MM.1S (cell line): ENCODE data around the gene UBE2E2.

Experiments
- DNase-seq: peaks from one replicate; pipeline ENCODE4 v3.0.0-alpha.2; 2015
- H2AFZ ChIP-seq: fragments of 300-600 bp; sonication (generic); 2 replicates; pipeline ENCODE4 v1.6.0; 2016; ENCODE audit warnings: antibody characterized with exemption, low read length
- H3F3A ChIP-seq: fragments of 300-600 bp; sonication (generic); 2 replicates; pipeline ENCODE4 v1.6.1; 2016; ENCODE audit warnings: mild to moderate bottlenecking, antibody characterized with exemption, low read length, moderate library complexity, mixed read lengths; ENCODE audit not compliant: insufficient read depth
- H3K27ac ChIP-seq: fragments of 300-600 bp; sonication (generic); 2 replicates; pipeline ENCODE4 v1.5.1; 2016; ENCODE audit warnings: mild to moderate bottlenecking, low read length
- H3K27me3 ChIP-seq: fragments of 300-600 bp; sonication (generic); replicated peaks from 2 replicates; pipeline ENCODE4 v1.6.0; 2016; ENCODE audit warnings: low read length; ENCODE audit not compliant: insufficient read depth
- H3K36me3 ChIP-seq: fragments of 300-600 bp; sonication (generic); replicated peaks from 2 replicates; pipeline ENCODE4 v1.6.1; 2016; ENCODE audit warnings: mild to moderate bottlenecking, low read length, mixed read lengths; ENCODE audit not compliant: insufficient read depth
- H3K4me1 ChIP-seq: fragments of 300-600 bp; sonication (generic); 2 replicates; pipeline ENCODE4 v1.6.1; 2016; ENCODE audit warnings: low read length, mixed read lengths
- H3K4me2 ChIP-seq: fragments of 300-600 bp; sonication (generic); 2 replicates; pipeline ENCODE4 v1.6.0; 2016; ENCODE audit warnings: low read depth, low read length
- H3K4me3 ChIP-seq: fragments of 300-600 bp; sonication (generic); 2 replicates; pipeline ENCODE4 v1.5.1; 2016; ENCODE audit warnings: low read length, mixed read lengths
- H3K79me2 ChIP-seq: fragments of 300-600 bp; sonication (generic); 2 replicates; pipeline ENCODE4 v1.6.1; 2016; ENCODE audit warnings: mixed run types, low read length, mixed read lengths
- H3K9ac ChIP-seq: fragments of 300-600 bp; sonication (generic); 2 replicates; pipeline ENCODE4 v1.6.1; 2016; ENCODE audit warnings: low read length, mixed read lengths
- H3K9me2 ChIP-seq: fragments of 300-600 bp; sonication (generic); replicated peaks from 2 replicates; pipeline ENCODE4 v1.6.1; 2016; ENCODE audit warnings: mild to moderate bottlenecking, low read length, mixed read lengths; ENCODE audit not compliant: insufficient read depth
- H3K9me3 ChIP-seq: fragments of 300-600 bp; sonication (generic); replicated peaks from 2 replicates; pipeline ENCODE4 v1.6.1; 2016; ENCODE audit warnings: mild to moderate bottlenecking, low read length, mixed read lengths; ENCODE audit not compliant: insufficient read depth
- H4K20me1 ChIP-seq: fragments of 300-600 bp; sonication (generic); 2 replicates; pipeline ENCODE4 v1.6.1; 2016; ENCODE audit warnings: mild to moderate bottlenecking, low read length, moderate library complexity, mixed read lengths; ENCODE audit not compliant: insufficient read depth
- EZH2 ChIP-seq: fragments of 300-600 bp; sonication (generic); optimal IDR thresholded peaks from 2 replicates; pipeline ENCODE3; 2017; ENCODE audit warnings: low read depth, mild to moderate bottlenecking, antibody characterized with exemption, low read length, mixed read lengths
- EZH2phosphoT487 ChIP-seq: fragments of 300-600 bp; sonication (generic); IDR thresholded peaks from 2 replicates; pipeline ENCODE4 v1.6.1; 2018; ENCODE audit warnings: antibody characterized with exemption, low read length
- TF ChIP-seq, protein P1 (sequence below): fragments of 300-600 bp; sonication (generic); IDR thresholded peaks from 2 replicates; pipeline ENCODE4 v1.5.1; 2016; ENCODE audit warnings: antibody characterized with exemption, low read length, mixed read lengths

Gene UBE2E2

DNA sequence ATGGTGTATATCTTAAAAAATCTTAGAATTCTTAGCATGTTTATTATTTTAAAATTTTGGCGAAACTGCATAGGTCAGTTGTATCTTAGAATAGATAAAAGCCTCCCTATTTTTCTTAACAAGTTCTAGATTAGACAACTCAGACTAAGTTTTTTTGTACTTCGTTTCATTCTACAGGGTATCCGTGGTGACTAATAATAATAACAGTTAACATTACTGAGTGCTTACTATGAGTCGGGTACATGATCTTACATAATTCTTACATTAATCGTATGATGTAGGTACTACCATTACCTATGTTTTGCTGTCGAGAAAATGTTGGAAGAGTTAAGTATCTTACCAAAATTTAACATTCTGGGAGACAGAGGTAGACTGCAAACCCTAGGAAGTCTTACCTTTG, 60.7 kb downstream of the UBE2E2 start:
- no peaks in the 10 kb centered on the region for H3K9me2 ChIP-seq
- H3K79me2 ChIP-seq: peaks cover 42% of the 10 kb centered on the region
- H3K4me2 ChIP-seq: no peak overlapping the region
- H3K27ac ChIP-seq: no peak overlapping the region
- H3K4me1 ChIP-seq: no peaks in the 10 kb centered on the region
- H3K9me3 ChIP-seq: no peaks in the 10 kb centered on the region
- H3F3A ChIP-seq: no peaks in the 10 kb centered on the region
- no peak overlapping the region for H3K9ac ChIP-seq
- no peak overlapping the region for H2AFZ ChIP-seq
- DNase-seq: no peak
- H3K36me3 ChIP-seq: no peaks in the 10 kb centered on the region
- no peak overlapping the region for H3K4me3 ChIP-seq
- TF ChIP-seq EZH2phosphoT487: no peak
- no peaks in the 10 kb centered on the region for H3K27me3 ChIP-seq
- H4K20me1 ChIP-seq: no peaks in the 10 kb centered on the region

DNA sequence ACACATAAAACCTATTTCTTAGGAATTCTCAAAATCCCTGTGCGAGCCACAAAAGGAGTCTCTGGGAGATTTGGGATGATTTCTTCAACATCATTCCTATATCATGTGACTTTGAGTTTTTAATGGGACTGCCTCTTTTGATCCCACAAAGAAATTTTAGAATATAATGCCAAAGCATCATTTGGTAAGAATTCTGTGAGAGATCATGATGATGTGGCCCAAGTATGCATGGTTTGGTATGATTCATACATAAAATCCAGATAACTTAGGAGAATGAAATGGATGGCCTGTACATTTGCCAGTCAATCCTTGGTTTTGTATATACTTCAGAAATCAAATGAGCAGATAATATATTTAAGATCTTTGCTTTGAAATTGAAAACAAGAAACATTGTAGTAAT, 61.3 kb downstream of the UBE2E2 start:
- H3K9me3 ChIP-seq: no peaks in the 10 kb centered on the region
- no peak overlapping the region for H3K9ac ChIP-seq
- DNase-seq: no peak
- no peak overlapping the region for H2AFZ ChIP-seq
- no peaks in the 10 kb centered on the region for H3K9me2 ChIP-seq
- TF ChIP-seq, protein P1, sequence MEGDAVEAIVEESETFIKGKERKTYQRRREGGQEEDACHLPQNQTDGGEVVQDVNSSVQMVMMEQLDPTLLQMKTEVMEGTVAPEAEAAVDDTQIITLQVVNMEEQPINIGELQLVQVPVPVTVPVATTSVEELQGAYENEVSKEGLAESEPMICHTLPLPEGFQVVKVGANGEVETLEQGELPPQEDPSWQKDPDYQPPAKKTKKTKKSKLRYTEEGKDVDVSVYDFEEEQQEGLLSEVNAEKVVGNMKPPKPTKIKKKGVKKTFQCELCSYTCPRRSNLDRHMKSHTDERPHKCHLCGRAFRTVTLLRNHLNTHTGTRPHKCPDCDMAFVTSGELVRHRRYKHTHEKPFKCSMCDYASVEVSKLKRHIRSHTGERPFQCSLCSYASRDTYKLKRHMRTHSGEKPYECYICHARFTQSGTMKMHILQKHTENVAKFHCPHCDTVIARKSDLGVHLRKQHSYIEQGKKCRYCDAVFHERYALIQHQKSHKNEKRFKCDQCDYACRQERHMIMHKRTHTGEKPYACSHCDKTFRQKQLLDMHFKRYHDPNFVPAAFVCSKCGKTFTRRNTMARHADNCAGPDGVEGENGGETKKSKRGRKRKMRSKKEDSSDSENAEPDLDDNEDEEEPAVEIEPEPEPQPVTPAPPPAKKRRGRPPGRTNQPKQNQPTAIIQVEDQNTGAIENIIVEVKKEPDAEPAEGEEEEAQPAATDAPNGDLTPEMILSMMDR: no peak
- TF ChIP-seq EZH2phosphoT487: no peak
- TF ChIP-seq EZH2: no peak
- no peak overlapping the region for H3K4me2 ChIP-seq
- H3K27me3 ChIP-seq: no peaks in the 10 kb centered on the region
- H3K36me3 ChIP-seq: no peaks in the 10 kb centered on the region
- no peak overlapping the region for H3K27ac ChIP-seq
- no peaks in the 10 kb centered on the region for H3F3A ChIP-seq
- no peak overlapping the region for H3K4me3 ChIP-seq
- H4K20me1 ChIP-seq: no peaks in the 10 kb centered on the region
- peaks cover 38% of the 10 kb centered on the region for H3K79me2 ChIP-seq
- H3K4me1 ChIP-seq: no peaks in the 10 kb centered on the region

DNA sequence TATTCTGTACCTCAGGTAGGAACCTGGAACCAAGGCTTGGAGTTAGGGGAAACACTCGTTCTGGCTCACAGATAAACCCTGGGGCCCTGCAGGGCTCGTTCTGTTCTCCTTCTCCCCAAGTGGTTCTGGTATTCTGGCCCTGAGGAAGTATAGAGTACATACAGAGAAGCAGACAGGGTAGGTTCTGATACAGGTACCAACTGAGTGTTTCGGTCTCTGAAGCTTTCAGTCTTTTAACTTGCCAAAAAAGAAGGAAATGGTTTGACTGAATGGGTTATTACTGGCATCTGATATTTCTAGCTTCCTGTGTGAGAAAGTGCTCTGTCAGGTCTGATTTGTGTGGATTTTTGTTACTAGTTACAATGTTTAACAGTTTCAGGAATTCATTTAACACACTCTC, 67.3 kb downstream of the UBE2E2 start:
- Histone ChIP-seq H3K27me3 (no peaks in the 10 kb centered on the region), H3K9me3 (no peaks in the 10 kb centered on the region), H3K9me2 (no peaks in the 10 kb centered on the region), H3K9ac (no peak overlapping the region), H4K20me1 (no peaks in the 10 kb centered on the region), H3K27ac (no peak overlapping the region), H3K79me2 (peaks cover 31% of the 10 kb centered on the region), H3K4me3 (no peak overlapping the region), H3K36me3 (no peaks in the 10 kb centered on the region), H2AFZ (no peak overlapping the region), H3F3A (no peaks in the 10 kb centered on the region), H3K4me1 (no peaks in the 10 kb centered on the region), H3K4me2 (no peak overlapping the region)
- TF ChIP-seq EZH2 (no peak), EZH2phosphoT487 (no peak)
- TF ChIP-seq, protein P1: no peak
- no peak for DNase-seq

DNA sequence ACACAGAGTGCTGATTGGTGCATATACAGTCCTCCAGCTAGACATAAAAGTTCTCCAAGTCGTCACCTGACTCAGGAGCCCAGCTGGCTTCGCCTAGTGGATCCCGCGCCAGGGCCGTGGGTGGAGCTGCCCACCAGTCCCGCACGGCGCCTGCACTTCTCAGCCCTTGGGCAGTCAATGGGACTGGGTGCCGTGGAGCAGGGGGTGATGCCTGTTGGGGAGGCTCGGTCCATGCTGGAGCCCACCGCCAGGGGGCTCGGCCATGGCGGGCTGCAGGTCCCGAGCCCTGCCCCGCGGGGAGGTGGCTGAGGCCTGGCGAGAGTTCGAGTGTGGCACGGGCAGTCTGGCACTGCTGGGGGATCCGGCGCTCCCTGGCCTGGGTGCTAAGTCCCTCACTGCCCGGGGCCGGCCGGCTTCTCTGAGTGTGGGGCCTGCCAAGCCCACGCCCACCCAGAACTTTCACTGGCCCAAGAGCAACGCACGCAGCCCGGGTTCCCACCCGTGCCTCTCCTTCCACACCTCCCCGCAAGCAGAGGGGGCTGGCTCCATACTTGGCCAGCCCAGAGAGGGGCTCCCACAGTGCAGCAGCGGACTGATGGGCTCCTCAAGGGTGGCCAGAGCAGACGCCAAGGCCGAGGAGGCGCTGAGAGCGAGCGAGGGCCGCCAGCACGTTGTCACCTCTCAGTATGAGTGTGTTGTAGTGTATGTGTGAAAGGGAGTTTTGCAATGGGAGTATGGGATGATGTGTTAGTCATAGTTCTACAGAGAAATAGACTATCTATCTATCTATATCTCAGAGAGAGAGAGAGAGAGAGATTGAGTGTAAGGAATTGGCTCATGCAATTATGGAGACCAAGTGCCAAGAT, 69.0 kb downstream of the UBE2E2 start:
- Histone ChIP-seq H3F3A (no peaks in the 10 kb centered on the region), H3K27ac (no peak overlapping the region), H4K20me1 (no peaks in the 10 kb centered on the region), H3K9me3 (no peaks in the 10 kb centered on the region), H3K4me1 (no peaks in the 10 kb centered on the region), H3K9me2 (no peaks in the 10 kb centered on the region), H3K4me2 (no peak overlapping the region), H3K9ac (no peak overlapping the region), H2AFZ (no peak overlapping the region), H3K27me3 (no peaks in the 10 kb centered on the region), H3K79me2 (peaks cover 34% of the 10 kb centered on the region), H3K4me3 (no peak overlapping the region), H3K36me3 (no peaks in the 10 kb centered on the region)
- DNase-seq: no peak
- TF ChIP-seq EZH2phosphoT487 (no peak), EZH2 (no peak)
- TF ChIP-seq, protein P1: no peak
